K562 (cell line): ENCODE measurements around the gene CHST1. TPM values are rescaled to one million over a fixed set of nuclear protein-coding genes. Genes with fewer than 3 reads are reported as not detected.

Source experiments
- ATAC-seq: fragments of 200-7000 bp; cut with Tn5 transposase; 3 replicates; pipeline ENCODE4 v1.9.1; 2020; ENCODE audit warnings: moderate library complexity
- BruUV-seq: library from RNA; stranded (reverse); fragments of 400-500 nt; replicated peaks from 2 replicates; lab custom pipeline; 2021; lab: Mats Ljungman, UMichigan
- CTCF ChIA-PET: fragments of 300-600 bp; formaldehyde crosslinking; extraction: SDS; loops from one replicate; lab custom pipeline; 2021; ENCODE audit warnings: low intra/inter-chr PET ratio; lab: Yijun Ruan, JAX
- POLR2A ChIA-PET: fragments of 300-600, 350-650 bp; sonication (Branson Sonifier 250); formaldehyde crosslinking; extraction: SDS; loops from one replicate; lab custom pipeline; 2021; ENCODE audit warnings: antibody characterized with exemption, inconsistent platforms; lab: Yijun Ruan, JAX
- DNase-seq, 4 experiments: peaks; one replicate each; pipeline versions ENCODE4 v3.0.0 to v3.0.0-alpha.2; 2011 to 2018; ENCODE audit warnings: low spot score in 3 of 4, mixed read lengths in 3 of 4; ENCODE audit errors: extremely low read depth in 1 of 4
- FAIRE-seq: peaks from 2 replicates; lab custom pipeline; 2011; peaks lifted over from hg19 to GRCh38; lab: Jason Lieb, UNC
- H2AFZ ChIP-seq: 2 replicates; pipeline ENCODE4 v1.6.0; 2011; ENCODE audit warnings: low read depth, low read length, control low read depth, inconsistent platforms
- H3K27ac ChIP-seq: fragments of 200-600 bp; 3 replicates; pipeline ENCODE4 v1.8.0; 2011; ENCODE audit warnings: low read depth, mild to moderate bottlenecking, control low read depth, inconsistent platforms, low read length, moderate library complexity, mixed read lengths; ENCODE audit errors: extremely low read depth
- H3K27me3 ChIP-seq, 2 experiments: fragments of 300-600 bp in 1 of 2; 2 replicates in 1 of 2; 3 replicates in 1 of 2; pipeline versions ENCODE4 v1.6.0 to v1.8.0; 2011; ENCODE audit warnings: inconsistent platforms in 2 of 2, low read length in 2 of 2, mild to moderate bottlenecking in 1 of 2, mixed read lengths in 1 of 2, moderate library complexity in 1 of 2; ENCODE audit not compliant: control insufficient read depth in 2 of 2, insufficient read depth in 2 of 2
- H3K36me3 ChIP-seq: fragments of 300-600 bp; 3 replicates; pipeline ENCODE4 v1.8.0; 2011; ENCODE audit warnings: mild to moderate bottlenecking, low read length, inconsistent platforms; ENCODE audit not compliant: control insufficient read depth, insufficient read depth
- H3K4me1 ChIP-seq, 2 experiments: fragments of 200-600 bp in 1 of 2; replicated peaks in 1 of 2; 2 replicates in 1 of 2; 3 replicates in 1 of 2; pipeline versions ENCODE4 v1.5.1 to v1.8.0; 2011; ENCODE audit warnings: inconsistent platforms in 2 of 2, low read length in 2 of 2, mild to moderate bottlenecking in 1 of 2, mixed read lengths in 1 of 2, moderate library complexity in 1 of 2; ENCODE audit not compliant: control insufficient read depth in 2 of 2, insufficient read depth in 2 of 2
- H3K4me2 ChIP-seq: 2 replicates; pipeline ENCODE4 v1.6.1; 2011; ENCODE audit warnings: low read length, control low read depth, inconsistent platforms, mixed read lengths; ENCODE audit not compliant: insufficient read depth
- H3K4me3 ChIP-seq: fragments of 200-600 bp; sonication (generic), shearing (Covaris generic); 2 replicates; pipeline ENCODE4 v1.5.1; 2016; ENCODE audit warnings: control low read depth, inconsistent platforms
- H3K79me2 ChIP-seq: fragments of 200-600 bp; 3 replicates; pipeline ENCODE4 v1.8.0; 2011; ENCODE audit warnings: low read length, inconsistent platforms; ENCODE audit not compliant: control insufficient read depth, insufficient read depth
- H3K9ac ChIP-seq, 2 experiments: 2 replicates each; pipeline versions ENCODE4 v1.6.0 to v1.6.1; 2011; ENCODE audit warnings: low read depth in 2 of 2, low read length in 2 of 2, control low read depth in 1 of 2, inconsistent platforms in 1 of 2, mild to moderate bottlenecking in 1 of 2, mixed read lengths in 1 of 2; ENCODE audit not compliant: insufficient read depth in 1 of 2
- H3K9me1 ChIP-seq: one replicate; pipeline ENCODE4 v1.6.0; 2011; ENCODE audit warnings: inconsistent platforms, mild to moderate bottlenecking, low read length, moderate library complexity; ENCODE audit not compliant: control insufficient read depth, insufficient read depth
- H3K9me3 ChIP-seq: replicated peaks from 2 replicates; pipeline ENCODE4 v1.5.1; 2011; ENCODE audit warnings: low read depth, low read length, inconsistent platforms; ENCODE audit not compliant: control insufficient read depth, insufficient read depth
- H4K20me1 ChIP-seq: replicated peaks from 2 replicates; pipeline ENCODE4 v1.6.1; 2011; ENCODE audit warnings: low read length, inconsistent platforms, mixed read lengths; ENCODE audit not compliant: control insufficient read depth, insufficient read depth
- HMG20A ChIP-seq: fragments of 450-650 bp; formaldehyde crosslinking; conservative IDR thresholded peaks from 2 replicates; pipeline ENCODE4 v1.4.0; 2020; ENCODE audit warnings: mild to moderate bottlenecking, mixed read lengths
- IFI16 ChIP-seq: fragments of 250-450 bp; sonication (Bioruptor Pico); IDR thresholded peaks from 2 replicates; pipeline ENCODE4 v2.1.2; 2022; ENCODE audit warnings: mild to moderate bottlenecking, inconsistent platforms
- JUNB ChIP-seq: fragments of 450-650 bp; formaldehyde crosslinking; conservative IDR thresholded peaks from 2 replicates; pipeline ENCODE4 v1.4.0; 2020; ENCODE audit warnings: mild to moderate bottlenecking
- KLF1 ChIP-seq: fragments of 450-650 bp; IDR thresholded peaks from 2 replicates; pipeline ENCODE4 v1.6.1; 2016; ENCODE audit warnings: missing genetic modification characterization, missing compliant biosample characterization
- NUFIP1 ChIP-seq: fragments of 450-650 bp; IDR thresholded peaks from 2 replicates; pipeline ENCODE4 v1.6.1; 2018; ENCODE audit not compliant: partially characterized antibody
- ZFP1 ChIP-seq: fragments of 450-650 bp; formaldehyde crosslinking; IDR thresholded peaks from 2 replicates; pipeline ENCODE4 v1.4.0; 2020; ENCODE audit warnings: mild to moderate bottlenecking, mixed read lengths
- ZKSCAN3 ChIP-seq: fragments of 250-450 bp; sonication (Bioruptor Pico); IDR thresholded peaks from 2 replicates; pipeline ENCODE4 v1.4.0; 2020
- ZNF121 ChIP-seq: sonication (generic); formaldehyde crosslinking; conservative IDR thresholded peaks from 2 replicates; pipeline ENCODE4 v1.8.0; 2022; ENCODE audit warnings: missing genetic modification reagents
- ZNF140 ChIP-seq: fragments of 250-450 bp; sonication (Bioruptor Pico); IDR thresholded peaks from 2 replicates; pipeline ENCODE4 v1.8.0; 2021; ENCODE audit warnings: moderate library complexity, mild to moderate bottlenecking, inconsistent platforms
- WGBS: fragments of 100-300 bp; shearing (Covaris generic); methylation state at CpG from one replicate; pipeline ENCODE4 v1.1.6; 2016; ENCODE audit warnings: low coverage, mixed read lengths; ENCODE audit not compliant: insufficient coverage; ENCODE audit errors: missing lambda C conversion rate; 5-methylcytosine and 5-hydroxymethylcytosine counted together
- in situ Hi-C: fragments of 300-500 bp; cut with MboI; formaldehyde crosslinking; loops from 4 replicates; pipeline ENCODE4 v1.15.0; 2018; ENCODE audit warnings: inconsistent platforms, mixed read lengths
- intact Hi-C: fragments of 100-400 bp; cut with micrococcal nuclease; formaldehyde crosslinking; loops from 2 replicates; pipeline ENCODE4 v1.14.2; 2022
- polyA plus RNA-seq, 8 experiments: library from polyadenylated mRNA; depleted of rRNA in 4 of 8; stranded (reverse) in 5 of 8; unstranded in 3 of 8; fragments of >200 nt; fragmentation: Nextera tagmentation in 2 of 8; fragmentation: Illumina TruSeq in 1 of 8; extraction: Ambion mirVana in 2 of 8; extraction: Trizol in 1 of 8; gene quantifications; 2 replicates each; pipeline versions ENCODE4 v1.2.1 to v1.2.3, GENCODE V29; 2011 to 2014; ENCODE audit warnings: inconsistent platforms in 1 of 8, missing spikeins in 1 of 8
- total RNA-seq, 7 experiments: library from RNA; depleted of rRNA in 6 of 7; stranded (reverse); fragments of >200 nt in 6 of 7; fragmentation: Illumina TruSeq in 2 of 7; extraction: Trizol in 2 of 7; gene quantifications; 2 replicates each; pipeline versions ENCODE4 v1.2.1 to v1.2.3, GENCODE V29; 2011 to 2021; ENCODE audit warnings: low replicate concordance in 1 of 7
- TF ChIP-seq, protein P1 (sequence below): fragments of 200-800 bp; sonication (Bioruptor generic); IDR thresholded peaks from 2 replicates; pipeline ENCODE4 v1.6.1; 2016; ENCODE audit warnings: missing genetic modification characterization, missing compliant biosample characterization
- TF ChIP-seq, protein P2 (sequence below), 2 experiments: fragments of 450-650 bp in 1 of 2; IDR thresholded peaks; 2 replicates each; pipeline ENCODE4 v1.6.1; 2011 to 2017; ENCODE audit warnings: low read depth in 2 of 2, antibody characterized with exemption in 1 of 2, borderline replicate concordance in 1 of 2, low read length in 1 of 2, mild to moderate bottlenecking in 1 of 2, mixed read lengths in 1 of 2; ENCODE audit not compliant: control insufficient read depth in 1 of 2
- TF ChIP-seq, protein P3 (sequence below): fragments of 200-400 bp; formaldehyde crosslinking; IDR thresholded peaks from 2 replicates; pipeline ENCODE4 v1.6.1; 2017; ENCODE audit warnings: mild to moderate bottlenecking, low read depth, low read length, moderate library complexity

The CHST1 gene
- total and polyA plus RNA-seq, 9 of the 15 experiments (the other 6 are each of a cell fraction or from before 2014, with no cell fraction given) = 0.04 to 0.32 (median 0.18) TPM; not detected in 4

DNA sequence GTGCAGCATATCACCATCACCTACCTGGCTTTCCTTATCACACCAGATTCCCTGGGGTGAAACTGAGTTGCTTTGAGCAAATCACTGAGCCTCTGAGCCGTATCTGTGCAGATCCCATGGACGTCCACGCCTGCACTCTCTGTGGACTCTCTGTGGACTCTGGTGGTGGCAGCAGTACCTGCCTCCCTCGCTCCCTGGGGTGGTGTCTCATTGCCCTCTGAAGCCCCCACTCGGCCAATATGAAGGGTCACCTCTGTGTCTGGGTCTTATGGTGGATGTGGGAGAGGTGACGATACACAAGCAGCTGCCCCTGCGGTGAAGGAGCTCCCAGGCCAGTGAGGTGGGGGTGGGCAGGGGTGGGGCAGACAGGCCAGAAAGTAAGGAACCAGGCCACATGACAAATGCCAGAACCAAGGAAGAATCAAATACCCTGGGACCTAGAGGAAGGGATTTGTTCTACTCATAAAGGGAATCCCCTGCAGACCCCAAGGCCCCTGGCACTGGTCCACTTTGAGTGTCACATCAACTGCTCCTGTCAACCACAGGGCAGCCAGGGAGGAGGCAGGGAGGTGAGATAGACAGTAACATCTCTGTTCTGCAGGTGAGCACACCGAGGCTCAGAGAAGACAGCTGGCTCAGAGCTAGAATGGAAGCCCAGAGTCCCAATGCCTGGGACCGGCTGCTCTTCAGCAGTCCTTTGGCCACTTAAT lies 9.2 kb upstream of the CHST1 start:
- intact Hi-C loops = no loop called here
- no peak for FAIRE-seq
- no peak for TF ChIP-seq KLF1 (tag)
- no peak for TF ChIP-seq HMG20A (CRISPR knock-in tag)
- TF ChIP-seq, protein P1, sequence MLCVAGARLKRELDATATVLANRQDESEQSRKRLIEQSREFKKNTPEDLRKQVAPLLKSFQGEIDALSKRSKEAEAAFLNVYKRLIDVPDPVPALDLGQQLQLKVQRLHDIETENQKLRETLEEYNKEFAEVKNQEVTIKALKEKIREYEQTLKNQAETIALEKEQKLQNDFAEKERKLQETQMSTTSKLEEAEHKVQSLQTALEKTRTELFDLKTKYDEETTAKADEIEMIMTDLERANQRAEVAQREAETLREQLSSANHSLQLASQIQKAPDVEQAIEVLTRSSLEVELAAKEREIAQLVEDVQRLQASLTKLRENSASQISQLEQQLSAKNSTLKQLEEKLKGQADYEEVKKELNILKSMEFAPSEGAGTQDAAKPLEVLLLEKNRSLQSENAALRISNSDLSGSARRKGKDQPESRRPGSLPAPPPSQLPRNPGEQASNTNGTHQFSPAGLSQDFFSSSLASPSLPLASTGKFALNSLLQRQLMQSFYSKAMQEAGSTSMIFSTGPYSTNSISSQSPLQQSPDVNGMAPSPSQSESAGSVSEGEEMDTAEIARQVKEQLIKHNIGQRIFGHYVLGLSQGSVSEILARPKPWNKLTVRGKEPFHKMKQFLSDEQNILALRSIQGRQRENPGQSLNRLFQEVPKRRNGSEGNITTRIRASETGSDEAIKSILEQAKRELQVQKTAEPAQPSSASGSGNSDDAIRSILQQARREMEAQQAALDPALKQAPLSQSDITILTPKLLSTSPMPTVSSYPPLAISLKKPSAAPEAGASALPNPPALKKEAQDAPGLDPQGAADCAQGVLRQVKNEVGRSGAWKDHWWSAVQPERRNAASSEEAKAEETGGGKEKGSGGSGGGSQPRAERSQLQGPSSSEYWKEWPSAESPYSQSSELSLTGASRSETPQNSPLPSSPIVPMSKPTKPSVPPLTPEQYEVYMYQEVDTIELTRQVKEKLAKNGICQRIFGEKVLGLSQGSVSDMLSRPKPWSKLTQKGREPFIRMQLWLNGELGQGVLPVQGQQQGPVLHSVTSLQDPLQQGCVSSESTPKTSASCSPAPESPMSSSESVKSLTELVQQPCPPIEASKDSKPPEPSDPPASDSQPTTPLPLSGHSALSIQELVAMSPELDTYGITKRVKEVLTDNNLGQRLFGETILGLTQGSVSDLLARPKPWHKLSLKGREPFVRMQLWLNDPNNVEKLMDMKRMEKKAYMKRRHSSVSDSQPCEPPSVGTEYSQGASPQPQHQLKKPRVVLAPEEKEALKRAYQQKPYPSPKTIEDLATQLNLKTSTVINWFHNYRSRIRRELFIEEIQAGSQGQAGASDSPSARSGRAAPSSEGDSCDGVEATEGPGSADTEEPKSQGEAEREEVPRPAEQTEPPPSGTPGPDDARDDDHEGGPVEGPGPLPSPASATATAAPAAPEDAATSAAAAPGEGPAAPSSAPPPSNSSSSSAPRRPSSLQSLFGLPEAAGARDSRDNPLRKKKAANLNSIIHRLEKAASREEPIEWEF (CRISPR knock-in tag) = no peak
- no peak for TF ChIP-seq ZNF121 (CRISPR knock-in tag)
- no peak for TF ChIP-seq ZFP1
- no peak for TF ChIP-seq ZNF140 (CRISPR knock-in tag)
- no peak for TF ChIP-seq JUNB (CRISPR knock-in tag)
- TF ChIP-seq, protein P2, sequence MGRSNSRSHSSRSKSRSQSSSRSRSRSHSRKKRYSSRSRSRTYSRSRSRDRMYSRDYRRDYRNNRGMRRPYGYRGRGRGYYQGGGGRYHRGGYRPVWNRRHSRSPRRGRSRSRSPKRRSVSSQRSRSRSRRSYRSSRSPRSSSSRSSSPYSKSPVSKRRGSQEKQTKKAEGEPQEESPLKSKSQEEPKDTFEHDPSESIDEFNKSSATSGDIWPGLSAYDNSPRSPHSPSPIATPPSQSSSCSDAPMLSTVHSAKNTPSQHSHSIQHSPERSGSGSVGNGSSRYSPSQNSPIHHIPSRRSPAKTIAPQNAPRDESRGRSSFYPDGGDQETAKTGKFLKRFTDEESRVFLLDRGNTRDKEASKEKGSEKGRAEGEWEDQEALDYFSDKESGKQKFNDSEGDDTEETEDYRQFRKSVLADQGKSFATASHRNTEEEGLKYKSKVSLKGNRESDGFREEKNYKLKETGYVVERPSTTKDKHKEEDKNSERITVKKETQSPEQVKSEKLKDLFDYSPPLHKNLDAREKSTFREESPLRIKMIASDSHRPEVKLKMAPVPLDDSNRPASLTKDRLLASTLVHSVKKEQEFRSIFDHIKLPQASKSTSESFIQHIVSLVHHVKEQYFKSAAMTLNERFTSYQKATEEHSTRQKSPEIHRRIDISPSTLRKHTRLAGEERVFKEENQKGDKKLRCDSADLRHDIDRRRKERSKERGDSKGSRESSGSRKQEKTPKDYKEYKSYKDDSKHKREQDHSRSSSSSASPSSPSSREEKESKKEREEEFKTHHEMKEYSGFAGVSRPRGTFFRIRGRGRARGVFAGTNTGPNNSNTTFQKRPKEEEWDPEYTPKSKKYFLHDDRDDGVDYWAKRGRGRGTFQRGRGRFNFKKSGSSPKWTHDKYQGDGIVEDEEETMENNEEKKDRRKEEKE (IDR thresholded peaks at IDR 0.05; ENCODE audit: borderline replicate concordance in 1 of 2, control insufficient read depth in 1 of 2, low read depth in 2 of 2, low read length in 1 of 2) = no peak
- no peak for TF ChIP-seq ZKSCAN3
- TF ChIP-seq IFI16 (CRISPR knock-in tag) = no peak
- TF ChIP-seq NUFIP1 = no peak
- TF ChIP-seq, protein P3, sequence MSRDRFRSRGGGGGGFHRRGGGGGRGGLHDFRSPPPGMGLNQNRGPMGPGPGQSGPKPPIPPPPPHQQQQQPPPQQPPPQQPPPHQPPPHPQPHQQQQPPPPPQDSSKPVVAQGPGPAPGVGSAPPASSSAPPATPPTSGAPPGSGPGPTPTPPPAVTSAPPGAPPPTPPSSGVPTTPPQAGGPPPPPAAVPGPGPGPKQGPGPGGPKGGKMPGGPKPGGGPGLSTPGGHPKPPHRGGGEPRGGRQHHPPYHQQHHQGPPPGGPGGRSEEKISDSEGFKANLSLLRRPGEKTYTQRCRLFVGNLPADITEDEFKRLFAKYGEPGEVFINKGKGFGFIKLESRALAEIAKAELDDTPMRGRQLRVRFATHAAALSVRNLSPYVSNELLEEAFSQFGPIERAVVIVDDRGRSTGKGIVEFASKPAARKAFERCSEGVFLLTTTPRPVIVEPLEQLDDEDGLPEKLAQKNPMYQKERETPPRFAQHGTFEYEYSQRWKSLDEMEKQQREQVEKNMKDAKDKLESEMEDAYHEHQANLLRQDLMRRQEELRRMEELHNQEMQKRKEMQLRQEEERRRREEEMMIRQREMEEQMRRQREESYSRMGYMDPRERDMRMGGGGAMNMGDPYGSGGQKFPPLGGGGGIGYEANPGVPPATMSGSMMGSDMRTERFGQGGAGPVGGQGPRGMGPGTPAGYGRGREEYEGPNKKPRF = no peak

More for the DNA sequence above, 9.2 kb upstream of the CHST1 start:
- Histone ChIP-seq H3K9me3 (no peaks in the 10 kb centered on the region), H4K20me1 (no peaks in the 10 kb centered on the region), H3K4me2 (no peak overlapping the region), H3K9ac (no peak overlapping the region), H3K27ac (no peak overlapping the region), H3K36me3 (no peaks in the 10 kb centered on the region), H3K79me2 (no peaks in the 10 kb centered on the region), H2AFZ (no peak overlapping the region), H3K4me3 (no peak overlapping the region), H3K9me1 (no peaks in the 10 kb centered on the region), H3K4me1 (no peaks in the 10 kb centered on the region), H3K27me3 (peaks cover 0 to 33% of the 10 kb centered on the region in 2 experiments; a peak in 2 of 5 replicates)
- POLR2A ChIA-PET = no interaction called here
- no peak for ATAC-seq
- no peak for DNase-seq
- BruUV-seq = no TSS peak
- in situ Hi-C loops = no loop called here
- CTCF ChIA-PET = no interaction called here
- WGBS = 2% methylated on average over 8 of the region's 9 CpGs
